Hepatocyte (in vitro differentiated cells): ENCODE results near the gene SMIM41.

Source experiments
- CTCF ChIP-seq: fragments of 200-600 bp; sonication (generic); IDR thresholded peaks from 2 replicates; pipeline ENCODE4 v1.5.1; 2016; ENCODE audit warnings: antibody characterized with exemption, mild to moderate bottlenecking; ENCODE audit not compliant: poor library complexity
- EZH2 ChIP-seq: fragments of 200-600 bp; sonication (generic); IDR thresholded peaks from 2 replicates; pipeline ENCODE4 v1.6.1; 2016; ENCODE audit warnings: antibody characterized with exemption, mild to moderate bottlenecking, borderline replicate concordance

- no peak for TF ChIP-seq CTCF
- no peak for TF ChIP-seq EZH2
Observed at GRCh38 chr12:52144512-52145227, 65.2 kb downstream of the SMIM41 start.
